K562 (cell line): ENCODE data around the gene COLEC12. TPM values are rescaled to one million over a fixed set of nuclear protein-coding genes. Genes with fewer than 3 reads are reported as not detected.

ENCODE experiments used
- CREB1 ChIP-seq, 2 experiments: sonication (generic) in 1 of 2; formaldehyde crosslinking in 1 of 2; IDR thresholded peaks; 2 replicates each; pipeline versions ENCODE4 v1.6.1 to v1.8.0; 2012 to 2022; ENCODE audit warnings: inconsistent platforms in 1 of 2, mild to moderate bottlenecking in 1 of 2, missing genetic modification reagents in 1 of 2, moderate library complexity in 1 of 2
- E2F1 ChIP-seq: sonication (generic); formaldehyde crosslinking; IDR thresholded peaks from 2 replicates; pipeline ENCODE4 v1.8.1; 2023; ENCODE audit warnings: mild to moderate bottlenecking, missing genetic modification reagents, moderate library complexity
- FOXA3 ChIP-seq, 2 experiments: fragments of 450-650 bp in 1 of 2; sonication (generic) in 1 of 2; formaldehyde crosslinking; IDR thresholded peaks in 1 of 2; conservative IDR thresholded peaks in 1 of 2; 2 replicates each; pipeline versions ENCODE4 v1.4.0 to v1.8.0; 2020 to 2022; ENCODE audit warnings: mild to moderate bottlenecking in 2 of 2, missing genetic modification reagents in 1 of 2
- HDAC1 ChIP-seq, 2 experiments: fragments of 450-650 bp; IDR thresholded peaks; 2 replicates each; pipeline ENCODE4 v1.6.1; 2016 to 2017; ENCODE audit warnings: inconsistent platforms in 1 of 2, mild to moderate bottlenecking in 1 of 2, moderate library complexity in 1 of 2
- KDM1A ChIP-seq, 2 experiments: fragments of 450-650 bp; IDR thresholded peaks; 2 replicates each; pipeline ENCODE4 v1.6.1; 2016; ENCODE audit warnings: mild to moderate bottlenecking in 2 of 2
- MECOM ChIP-seq: fragments of 250-450 bp; sonication (Bioruptor Pico); IDR thresholded peaks from 2 replicates; pipeline ENCODE4 v1.8.0; 2022; ENCODE audit warnings: inconsistent platforms
- NCOA6 ChIP-seq: fragments of 450-650 bp; IDR thresholded peaks from 2 replicates; pipeline ENCODE4 v1.6.1; 2017; ENCODE audit warnings: mild to moderate bottlenecking
- NFATC3 ChIP-seq: fragments of 450-650 bp; IDR thresholded peaks from 2 replicates; pipeline ENCODE4 v1.6.1; 2017; ENCODE audit warnings: mild to moderate bottlenecking
- NR2C2 ChIP-seq, 2 experiments: fragments of 200-800 bp in 1 of 2; sonication (Bioruptor generic) in 1 of 2; sonication (generic) in 1 of 2; formaldehyde crosslinking in 1 of 2; IDR thresholded peaks; 2 replicates each; pipeline versions ENCODE4 v1.6.1 to v1.8.0; 2016 to 2022; ENCODE audit warnings: mild to moderate bottlenecking in 1 of 2, missing compliant biosample characterization in 1 of 2, missing genetic modification characterization in 1 of 2, missing genetic modification reagents in 1 of 2
- PTRF ChIP-seq: fragments of 450-650 bp; IDR thresholded peaks from 2 replicates; pipeline ENCODE4 v1.6.1; 2016; ENCODE audit warnings: mild to moderate bottlenecking, missing genetic modification characterization, missing compliant biosample characterization
- SIN3B ChIP-seq: fragments of 450-650 bp; IDR thresholded peaks from 2 replicates; pipeline ENCODE4 v1.6.1; 2017; ENCODE audit warnings: low read depth, mild to moderate bottlenecking, moderate library complexity
- SMAD4 ChIP-seq: fragments of 250-450 bp; sonication (Bioruptor Pico); conservative IDR thresholded peaks from 2 replicates; pipeline ENCODE4 v1.8.0; 2021; ENCODE audit warnings: inconsistent platforms, mild to moderate bottlenecking, moderate library complexity
- ZBTB40 ChIP-seq, 2 experiments: fragments of 450-650 bp in 1 of 2; sonication (generic) in 1 of 2; formaldehyde crosslinking in 1 of 2; IDR thresholded peaks; 2 replicates each; pipeline versions ENCODE4 v1.7.1 to v1.9.0; 2016 to 2022; ENCODE audit warnings: inconsistent platforms in 1 of 2, mild to moderate bottlenecking in 1 of 2, missing genetic modification reagents in 1 of 2
- ZNF3 ChIP-seq: fragments of 250-450 bp; sonication (Bioruptor Pico); IDR thresholded peaks from 2 replicates; pipeline ENCODE4 v1.5.0; 2021; ENCODE audit warnings: mild to moderate bottlenecking, moderate library complexity
- ZNF445 ChIP-seq: fragments of 250-450 bp; sonication (Bioruptor Pico); IDR thresholded peaks from 2 replicates; pipeline ENCODE4 v1.4.0; 2020; ENCODE audit warnings: low read depth, mild to moderate bottlenecking, moderate library complexity
- ZNF75A ChIP-seq: fragments of 450-650 bp; formaldehyde crosslinking; IDR thresholded peaks from 2 replicates; pipeline ENCODE4 v1.4.0; 2020; ENCODE audit warnings: mild to moderate bottlenecking
- polyA plus RNA-seq, 8 experiments: library from polyadenylated mRNA; depleted of rRNA in 4 of 8; stranded (reverse) in 5 of 8; unstranded in 3 of 8; fragments of >200 nt; fragmentation: Nextera tagmentation in 2 of 8; fragmentation: Illumina TruSeq in 1 of 8; extraction: Ambion mirVana in 2 of 8; extraction: Trizol in 1 of 8; gene quantifications; 2 replicates each; pipeline versions ENCODE4 v1.2.1 to v1.2.3, GENCODE V29; 2011 to 2014; ENCODE audit warnings: inconsistent platforms in 1 of 8, missing spikeins in 1 of 8
- total RNA-seq, 7 experiments: library from RNA; depleted of rRNA in 6 of 7; stranded (reverse); fragments of >200 nt in 6 of 7; fragmentation: Illumina TruSeq in 2 of 7; extraction: Trizol in 2 of 7; gene quantifications; 2 replicates each; pipeline versions ENCODE4 v1.2.1 to v1.2.3, GENCODE V29; 2011 to 2021; ENCODE audit warnings: low replicate concordance in 1 of 7

Gene COLEC12
- total and polyA plus RNA-seq, 9 of the 15 experiments (the other 6 are each of a cell fraction or from before 2014, with no cell fraction given): 0.04 TPM; not detected in 8

GRCh38 chr18:267688-268552 is 232.6 kb downstream of the COLEC12 start, which contains the start of gene THOC1 (continued):
- TF ChIP-seq NFATC3: no peak
- peak; percentile 61; the same call in 1 of the 2 replicates for TF ChIP-seq E2F1
- TF ChIP-seq HDAC1 (IDR thresholded peaks at IDR 0.05): peak in 1 of 2 experiments; percentile 90; a peak in 2 of 4 replicates
- TF ChIP-seq ZBTB40 (IDR thresholded peaks at IDR 0.05): no peak
- no peak; the same call in 1 of the 2 replicates for TF ChIP-seq ZBTB40 (CRISPR knock-in tag; IDR thresholded peaks at IDR 0.05)
- TF ChIP-seq NR2C2 (CRISPR knock-in tag; IDR thresholded peaks at IDR 0.05): peak; percentile 89
- TF ChIP-seq NR2C2 (tag; IDR thresholded peaks at IDR 0.05): peak; percentile 73; the same call in 1 of the 2 replicates
- no peak for TF ChIP-seq ZNF3
- peak; percentile 98 for TF ChIP-seq CREB1 (IDR thresholded peaks at IDR 0.05)
- TF ChIP-seq CREB1 (CRISPR knock-in tag; IDR thresholded peaks at IDR 0.05): peak; percentile 100
- TF ChIP-seq KDM1A (IDR thresholded peaks at IDR 0.05): peak in 1 of 2 experiments; percentile 58; a peak in 1 of 4 replicates
- peak; percentile 100 for TF ChIP-seq NCOA6
- TF ChIP-seq FOXA3 (CRISPR knock-in tag; conservative IDR thresholded peaks at IDR 0.05 in 1 of 2, IDR thresholded peaks at IDR 0.05 in 1 of 2): peak in 1 of 2 experiments; percentile 65; a peak in 2 of 4 replicates
- TF ChIP-seq MECOM (CRISPR knock-in tag): no peak
- TF ChIP-seq PTRF (tag): no peak
- TF ChIP-seq ZNF445 (CRISPR knock-in tag): no peak
- no peak for TF ChIP-seq ZNF75A (CRISPR knock-in tag)
- TF ChIP-seq SIN3B: peak; percentile 93
- peak; percentile 82 for TF ChIP-seq SMAD4
